ENCODE data around the gene TNFAIP2.

- TF ChIP-seq CTCF (IDR thresholded peaks at IDR 0.05; ENCODE audit: insufficient read depth, low read length, poor library complexity, severe bottlenecking) (no peak), EZH2phosphoT487 (conservative IDR thresholded peaks at IDR 0.05; ENCODE audit: low read length) (no peak)
Observed at GRCh38 chr14:103161054-103161397, 37.8 kb downstream of the TNFAIP2 start.

All from SU-DHL-6 (cell line).